ENCODE results near the gene PIEZO2.

PIEZO2 gene

GRCh38 chr18:10953672-10954071, 195.7 kb downstream of the PIEZO2 start:
- DNase-seq (ENCODE audit: low read depth): no peak
- no peak for TF ChIP-seq CTCF (IDR thresholded peaks at IDR 0.05; ENCODE audit: insufficient read depth, low read depth, low read length, missing control alignments)

DNA sequence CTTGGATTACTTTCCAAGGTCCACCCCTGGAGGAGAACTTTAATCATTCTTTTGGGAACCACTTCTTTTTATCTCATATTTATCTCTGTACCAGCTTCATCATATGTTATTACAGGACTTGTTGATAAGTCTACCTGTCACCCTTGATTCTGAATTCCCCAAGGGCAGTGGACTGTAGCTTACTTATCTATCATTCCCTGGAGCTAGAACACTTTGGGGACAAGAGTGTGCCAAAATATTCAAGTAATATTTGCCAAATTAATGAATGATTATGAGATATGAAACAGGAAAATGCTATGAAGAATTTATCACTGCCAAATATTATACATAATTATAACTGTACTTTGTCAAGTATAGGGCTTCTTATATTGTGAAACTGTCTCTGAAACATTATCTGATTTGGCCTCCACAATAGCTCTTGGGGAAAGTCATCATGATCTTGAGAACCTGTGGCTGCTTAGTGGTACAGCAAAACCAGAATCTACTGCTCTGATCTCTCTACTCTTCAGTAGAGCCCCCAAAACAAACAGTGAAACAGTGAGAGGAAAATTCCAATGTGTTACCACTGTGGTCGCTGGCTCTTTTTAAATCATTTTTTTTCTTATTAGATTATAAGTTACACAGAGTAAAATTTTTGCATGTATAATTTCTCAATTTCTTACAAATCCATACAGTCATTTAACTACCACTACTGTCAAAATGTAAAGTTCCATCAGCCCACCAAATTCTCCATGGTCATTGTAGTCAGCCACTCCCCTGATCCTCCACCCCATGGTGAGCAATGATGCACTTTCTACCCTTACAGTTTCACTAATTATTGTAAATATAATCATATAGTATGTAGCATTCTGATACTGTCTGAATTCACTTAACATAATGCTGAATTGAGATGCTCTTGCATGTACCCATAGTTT, 197.5 kb downstream of the PIEZO2 start:
- no peak for DNase-seq (ENCODE audit: low read depth)
- no peak overlapping the region for H3K4me3 ChIP-seq (ENCODE audit: low read length)
- no peak for TF ChIP-seq CTCF (IDR thresholded peaks at IDR 0.05; ENCODE audit: insufficient read depth, low read depth, low read length, missing control alignments)

More at GRCh38 chr18:10953672-10954071, 195.7 kb downstream of the PIEZO2 start:
- H3K4me3 ChIP-seq (ENCODE audit: low read length): no peak overlapping the region

GRCh38 chr18:10950876-10951630, 198.3 kb downstream of the PIEZO2 start:
- no peak for DNase-seq (ENCODE audit: low read depth)
- TF ChIP-seq CTCF (IDR thresholded peaks at IDR 0.05; ENCODE audit: insufficient read depth, low read depth, low read length, missing control alignments): no peak
- no peak overlapping the region for H3K4me3 ChIP-seq (ENCODE audit: low read length)

DNA sequence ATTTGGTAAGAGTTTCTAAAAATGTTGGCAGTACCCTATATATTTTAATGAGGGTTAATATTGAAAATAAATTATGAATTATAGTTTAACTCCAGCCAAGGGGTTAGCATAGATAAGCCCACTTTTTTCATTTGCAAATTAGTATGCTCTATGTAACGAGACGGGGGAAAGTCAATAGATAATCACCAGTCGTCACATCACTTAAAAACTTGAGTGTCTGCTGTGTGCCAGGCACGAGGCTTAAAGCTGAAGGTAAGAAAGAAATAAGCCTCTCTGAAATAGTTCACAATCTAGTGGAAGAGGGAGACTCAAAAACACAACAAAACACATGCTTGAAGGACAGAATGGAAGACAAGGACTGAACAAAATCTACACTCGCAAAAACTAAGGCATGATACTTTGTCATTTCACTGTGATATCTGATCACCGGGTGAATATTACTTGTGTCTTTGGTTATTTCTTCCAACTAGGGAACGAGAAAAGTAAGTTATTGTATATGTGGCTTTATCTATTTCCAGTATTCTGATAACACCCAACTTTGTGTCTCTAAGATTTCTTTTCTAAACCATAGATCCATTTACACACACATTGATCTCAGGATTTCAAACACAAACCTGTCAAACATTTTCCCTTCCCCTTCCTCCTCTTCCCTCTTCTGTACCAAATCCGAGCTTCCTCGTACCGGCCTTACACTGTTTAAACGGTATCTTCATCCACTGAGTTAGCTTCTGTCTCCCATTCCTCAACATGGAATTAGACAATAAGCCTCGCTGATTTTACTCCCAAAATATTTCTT, 199.1 kb downstream of the PIEZO2 start:
- TF ChIP-seq CTCF (IDR thresholded peaks at IDR 0.05; ENCODE audit: insufficient read depth, low read depth, low read length, missing control alignments): no peak
- no peak for DNase-seq (ENCODE audit: low read depth)
- no peak overlapping the region for H3K4me3 ChIP-seq (ENCODE audit: low read length)

- no peak for TF ChIP-seq CTCF (IDR thresholded peaks at IDR 0.05; ENCODE audit: insufficient read depth, low read depth, low read length, missing control alignments)
- H3K4me3 ChIP-seq (ENCODE audit: low read length): no peak overlapping the region
- no peak for DNase-seq (ENCODE audit: low read depth)
These were observed 199.7 kb downstream of the PIEZO2 start for GRCh38 chr18:10949655-10950054.

GRCh38 chr18:10948421-10948820, 200.9 kb downstream of the PIEZO2 start:
- H3K4me3 ChIP-seq (ENCODE audit: low read length): no peak overlapping the region
- no peak for DNase-seq (ENCODE audit: low read depth)
- TF ChIP-seq CTCF (IDR thresholded peaks at IDR 0.05; ENCODE audit: insufficient read depth, low read depth, low read length, missing control alignments): no peak
